ENCODE data around the gene PARD3. TPM values are rescaled to one million over a fixed set of nuclear protein-coding genes. Genes with fewer than 3 reads are reported as not detected.

Gene PARD3
- total RNA-seq, 4 donors from 2014 or later = 150 to 172 (median 165) TPM

GRCh38 chr10:34727595-34728033, 87.5 kb downstream of the PARD3 start:
- TF ChIP-seq POLR2A (IDR thresholded peaks at IDR 0.05) (no peak), CTCF (IDR thresholded peaks at IDR 0.05) (no peak)
- intact Hi-C loops (cut with DNase I; ENCODE audit: low total_unique reads) = loop anchor here (10.0 kb wide), 1 partner anchor 247 kb away; no protein-coding TSS in a partner anchor
- no peak for DNase-seq (ENCODE audit: low spot score in 2 of 2)
- 51 to 64% methylated on average over 9 of the region's 9 CpGs for WGBS, 2 donors
- no peak overlapping the region for H3K4me3 ChIP-seq (ENCODE audit: low read depth, poor library complexity, severe bottlenecking)

GRCh38 chr10:34726862-34727261, 88.2 kb downstream of the PARD3 start:
- TF ChIP-seq POLR2A (IDR thresholded peaks at IDR 0.05) = no peak
- TF ChIP-seq CTCF (IDR thresholded peaks at IDR 0.05) = no peak

GRCh38 chr10:34723750-34724149, 91.3 kb downstream of the PARD3 start:
- intact Hi-C loops (cut with DNase I; ENCODE audit: low total_unique reads) = loop anchor here (10.0 kb wide), 1 partner anchor 251 kb away; no protein-coding TSS in a partner anchor
- WGBS, 2 donors = 25 to 30% methylated on average over 10 of the region's 10 CpGs
- TF ChIP-seq CTCF (IDR thresholded peaks at IDR 0.05) (no peak), POLR2A (IDR thresholded peaks at IDR 0.05) (no peak)
- H3K4me3 ChIP-seq (ENCODE audit: low read depth, poor library complexity, severe bottlenecking) = no peak overlapping the region
- DNase-seq (ENCODE audit: low spot score in 2 of 2) = peak; percentile 56 to 83

More at GRCh38 chr10:34726862-34727261, 88.2 kb downstream of the PARD3 start:
- no peak overlapping the region for H3K4me3 ChIP-seq (ENCODE audit: low read depth, poor library complexity, severe bottlenecking)
- no peak for DNase-seq (ENCODE audit: low spot score in 2 of 2)
- intact Hi-C loops (cut with DNase I; ENCODE audit: low total_unique reads) = loop anchor here (10.0 kb wide), 1 partner anchor 248 kb away; no protein-coding TSS in a partner anchor

GRCh38 chr10:34722404-34722803, 92.7 kb downstream of the PARD3 start:
- intact Hi-C loops (cut with DNase I; ENCODE audit: low total_unique reads) = loop anchor here (10.0 kb wide), 1 partner anchor 252 kb away; no protein-coding TSS in a partner anchor
- no peak overlapping the region for H3K4me3 ChIP-seq (ENCODE audit: low read depth, poor library complexity, severe bottlenecking)
- 66 to 78% methylated on average over 4 of the region's 4 CpGs for WGBS, 2 donors

GRCh38 chr10:34721208-34721840, 93.8 kb downstream of the PARD3 start:
- H3K4me3 ChIP-seq (ENCODE audit: low read depth, poor library complexity, severe bottlenecking) = no peak overlapping the region
- no peak for DNase-seq (ENCODE audit: low spot score in 2 of 2)
- TF ChIP-seq CTCF (IDR thresholded peaks at IDR 0.05) = no peak
- intact Hi-C loops (cut with DNase I; ENCODE audit: low total_unique reads) = loop anchor here (10.0 kb wide), 1 partner anchor 253 kb away; no protein-coding TSS in a partner anchor
- 53 to 54% methylated on average over 5 of the region's 5 CpGs for WGBS, 2 donors

More at GRCh38 chr10:34722404-34722803, 92.7 kb downstream of the PARD3 start:
- no peak for TF ChIP-seq POLR2A (IDR thresholded peaks at IDR 0.05)
- DNase-seq (ENCODE audit: low spot score in 2 of 2) = no peak

- 58 to 60% methylated on average over 1 of the region's 1 CpG for WGBS, 2 donors
- TF ChIP-seq POLR2A (IDR thresholded peaks at IDR 0.05) = no peak
- no peak for TF ChIP-seq CTCF (IDR thresholded peaks at IDR 0.05)
- intact Hi-C loops (cut with DNase I; ENCODE audit: low total_unique reads) = loop anchor here (10.0 kb wide), 1 partner anchor 255 kb away; no protein-coding TSS in a partner anchor
- no peak for DNase-seq (ENCODE audit: low spot score in 2 of 2)
- no peak overlapping the region for H3K4me3 ChIP-seq (ENCODE audit: low read depth, poor library complexity, severe bottlenecking)
Measured at GRCh38 chr10:34719746-34720145, 95.3 kb downstream of the PARD3 start.
